Measurements from ENCODE around the gene THAP3.

The THAP3 gene

GRCh38 chr1:6601923-6602668 is 22.6 kb upstream of the THAP3 start:
- DNase-seq (ENCODE audit: low read depth), result peak; percentile 50
- H3K4me3 ChIP-seq (ENCODE audit: control insufficient read depth, low read depth, low read length), result peak overlapping the region; percentile 93
- no peak for TF ChIP-seq CTCF (conservative IDR thresholded peaks at IDR 0.05; ENCODE audit: control insufficient read depth, insufficient read depth, low read depth, low read length)

- DNase-seq (ENCODE audit: low read depth), result peak; percentile 81
- H3K4me3 ChIP-seq (ENCODE audit: control insufficient read depth, low read depth, low read length), result peak within 1 kb of the TSS; percentile 93
- TF ChIP-seq CTCF (conservative IDR thresholded peaks at IDR 0.05; ENCODE audit: control insufficient read depth, insufficient read depth, low read depth, low read length), result no peak
Observed at GRCh38 chr1:6602669-6603237, 21.9 kb upstream of the THAP3 start, which contains the start of gene KLHL21. TSS of gene KLHL21 (minus strand) at chr1:6602869. CDS start at chr1:6602817, 52 bp downstream.

GRCh38 chr1:6603238-6603914 is 21.3 kb upstream of the THAP3 start:
- no peak for TF ChIP-seq CTCF (conservative IDR thresholded peaks at IDR 0.05; ENCODE audit: control insufficient read depth, insufficient read depth, low read depth, low read length)
- peak overlapping the region; percentile 38 for H3K4me3 ChIP-seq (ENCODE audit: control insufficient read depth, low read depth, low read length)
- DNase-seq (ENCODE audit: low read depth), result peak; percentile 83

DNA sequence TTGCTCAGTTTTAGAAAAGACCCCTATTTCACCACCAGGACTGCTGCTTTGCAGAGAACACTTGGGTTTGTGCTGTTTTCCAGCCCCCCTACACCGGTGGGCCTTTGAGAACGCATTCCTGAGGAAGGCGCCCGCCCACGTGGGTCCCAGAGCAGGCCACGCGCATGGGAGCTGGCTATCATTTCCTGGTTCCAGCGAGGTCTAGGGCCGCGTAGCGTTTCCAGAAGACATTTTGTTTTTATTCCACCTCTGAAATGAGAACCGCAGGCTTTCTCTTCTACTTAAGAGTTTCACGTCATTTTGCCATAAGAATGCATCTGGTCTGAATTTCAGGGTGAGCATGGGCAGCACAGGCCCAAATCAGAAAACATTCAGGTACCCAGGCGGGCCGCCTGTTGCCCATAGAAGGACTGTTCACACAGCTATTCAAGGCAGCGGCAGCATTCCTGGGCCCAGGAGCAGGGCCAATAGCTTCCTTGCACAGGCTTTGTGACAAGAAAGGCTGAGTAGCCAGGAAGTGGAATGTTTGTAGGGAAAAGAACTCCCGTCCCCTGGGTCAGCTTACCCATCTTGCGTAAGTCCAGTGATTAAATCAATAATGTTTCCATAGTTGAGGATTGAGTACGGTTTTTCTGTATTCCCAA is 20.6 kb upstream of the THAP3 start:
- H3K4me3 ChIP-seq (ENCODE audit: control insufficient read depth, low read depth, low read length), result peak overlapping the region; percentile 38
- TF ChIP-seq CTCF (conservative IDR thresholded peaks at IDR 0.05; ENCODE audit: control insufficient read depth, insufficient read depth, low read depth, low read length), result no peak
- DNase-seq (ENCODE audit: low read depth), result peak; percentile 91

DNA sequence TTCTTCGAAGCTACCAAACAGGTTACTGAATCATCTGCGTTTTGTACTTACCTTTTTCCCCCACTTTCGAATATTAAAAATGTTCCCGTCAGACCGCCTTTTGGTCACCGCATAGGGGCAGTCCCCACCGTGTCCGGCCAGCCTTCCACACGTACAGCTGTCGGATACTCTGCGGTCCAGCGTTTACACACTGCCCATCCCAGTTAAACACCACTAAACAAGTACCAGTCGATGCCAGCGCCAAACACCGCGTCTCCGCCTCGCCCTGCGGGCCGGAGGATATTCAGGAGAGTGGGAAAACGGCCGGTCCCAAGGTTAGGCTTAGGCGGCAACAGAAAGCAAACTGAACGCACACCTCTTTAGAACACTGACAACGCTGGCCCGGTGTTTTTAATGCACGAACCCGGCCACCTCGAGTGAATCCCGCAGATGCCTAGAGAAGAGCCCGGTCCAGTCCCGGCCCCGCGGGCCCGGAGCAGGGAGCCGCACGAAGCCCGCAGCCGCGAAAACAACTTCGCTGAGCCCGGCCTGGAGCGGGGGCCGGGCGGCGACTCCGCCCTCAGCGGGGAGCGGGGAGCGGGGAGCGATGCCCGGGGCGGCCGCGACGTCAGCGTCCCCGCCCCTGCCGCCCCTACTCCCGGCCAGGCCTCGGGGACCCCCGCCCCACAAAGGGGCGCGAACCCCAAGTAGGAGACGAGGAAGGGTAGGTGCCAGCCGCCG is 11.9 kb upstream of the THAP3 start:
- no peak for TF ChIP-seq CTCF (conservative IDR thresholded peaks at IDR 0.05; ENCODE audit: control insufficient read depth, insufficient read depth, low read depth, low read length)
- peak overlapping the region; percentile 67 for H3K4me3 ChIP-seq (ENCODE audit: control insufficient read depth, low read depth, low read length)
- DNase-seq (ENCODE audit: low read depth), result peak; percentile 32
